ENCODE results near the gene KLHL29.

DNA sequence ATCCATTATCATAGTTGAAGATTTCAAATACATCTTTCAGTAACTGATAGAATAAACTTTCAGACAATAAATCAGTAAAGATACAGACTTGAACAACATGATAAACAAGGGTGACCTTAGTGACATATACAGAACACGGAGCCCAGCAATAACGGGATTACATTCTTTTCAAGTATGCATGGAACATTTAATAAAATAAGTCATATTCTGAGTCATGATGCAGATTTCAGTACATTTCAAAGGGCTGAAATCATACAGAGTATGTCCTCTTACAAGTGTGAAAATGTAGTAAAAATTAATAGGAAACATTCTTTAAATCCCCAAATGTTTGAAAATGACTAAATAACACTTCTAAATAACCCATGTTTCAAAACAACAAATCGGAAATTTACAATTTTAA, 17.2 kb upstream of the KLHL29 start:
- TF ChIP-seq, protein P1, sequence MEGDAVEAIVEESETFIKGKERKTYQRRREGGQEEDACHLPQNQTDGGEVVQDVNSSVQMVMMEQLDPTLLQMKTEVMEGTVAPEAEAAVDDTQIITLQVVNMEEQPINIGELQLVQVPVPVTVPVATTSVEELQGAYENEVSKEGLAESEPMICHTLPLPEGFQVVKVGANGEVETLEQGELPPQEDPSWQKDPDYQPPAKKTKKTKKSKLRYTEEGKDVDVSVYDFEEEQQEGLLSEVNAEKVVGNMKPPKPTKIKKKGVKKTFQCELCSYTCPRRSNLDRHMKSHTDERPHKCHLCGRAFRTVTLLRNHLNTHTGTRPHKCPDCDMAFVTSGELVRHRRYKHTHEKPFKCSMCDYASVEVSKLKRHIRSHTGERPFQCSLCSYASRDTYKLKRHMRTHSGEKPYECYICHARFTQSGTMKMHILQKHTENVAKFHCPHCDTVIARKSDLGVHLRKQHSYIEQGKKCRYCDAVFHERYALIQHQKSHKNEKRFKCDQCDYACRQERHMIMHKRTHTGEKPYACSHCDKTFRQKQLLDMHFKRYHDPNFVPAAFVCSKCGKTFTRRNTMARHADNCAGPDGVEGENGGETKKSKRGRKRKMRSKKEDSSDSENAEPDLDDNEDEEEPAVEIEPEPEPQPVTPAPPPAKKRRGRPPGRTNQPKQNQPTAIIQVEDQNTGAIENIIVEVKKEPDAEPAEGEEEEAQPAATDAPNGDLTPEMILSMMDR (IDR thresholded peaks at IDR 0.05), result no peak
- no peak for TF ChIP-seq EP300 (IDR thresholded peaks at IDR 0.05)
- TF ChIP-seq POLR2A (IDR thresholded peaks at IDR 0.05), result no peak

Measured in tibial nerve (tissue), 4 donors.